Measurements from ENCODE around the gene ANKRD23.

ANKRD23 gene

DNA sequence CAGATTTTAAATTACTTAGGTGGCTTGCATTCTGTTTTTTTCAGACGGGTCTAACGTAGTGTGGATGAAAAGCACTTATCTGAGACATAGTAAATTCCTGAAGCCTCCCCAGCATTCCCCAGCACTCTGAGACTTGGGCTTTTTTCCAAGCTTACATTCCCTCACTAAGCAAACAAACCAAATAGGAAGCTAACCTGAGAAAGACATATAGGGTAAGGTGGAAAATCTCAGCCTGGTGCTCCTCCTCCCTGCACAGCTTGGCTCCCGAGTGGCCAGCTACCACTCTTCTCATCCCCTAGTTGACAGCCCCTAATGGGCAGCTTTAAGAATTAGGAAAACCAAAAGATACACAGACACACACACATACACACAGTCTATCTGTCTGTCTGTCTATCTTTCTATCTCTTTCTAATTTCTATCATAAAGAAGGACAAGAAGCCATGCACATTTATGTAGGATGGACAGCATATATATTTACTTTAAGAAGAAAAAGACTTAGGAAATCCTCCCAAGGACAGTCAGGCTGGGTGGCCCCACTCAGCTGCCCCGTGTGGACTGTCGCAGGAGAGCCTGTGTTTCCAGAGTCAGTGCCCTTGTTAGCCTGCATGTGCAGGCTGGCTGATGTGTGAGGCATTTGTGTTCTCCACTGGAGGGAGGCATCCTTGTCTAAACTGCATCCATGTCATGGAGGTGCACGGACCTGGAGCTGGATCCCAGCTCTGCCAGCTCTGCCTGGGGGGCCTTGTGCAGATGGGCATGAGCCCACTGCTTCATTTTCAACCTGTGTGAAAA, 19.5 kb downstream of the ANKRD23 start:
- ATAC-seq (no peak), DNase-seq (ENCODE audit: low spot score in 2 of 2) (no peak)
- Mint-ChIP-seq H3K27ac (peak overlapping the region; percentile 26), H3K4me1 (peaks cover 23% of the 10 kb centered on the region), H3K36me3 (peaks cover 64% of the 10 kb centered on the region), H3K9me3 (no peaks in the 10 kb centered on the region), H3K4me3 (no peak overlapping the region)

GRCh38 chr2:96823198-96823597, 20.6 kb downstream of the ANKRD23 start:
- Mint-ChIP-seq H3K27ac (peak overlapping the region; percentile 26), H3K4me1 (peaks cover 34% of the 10 kb centered on the region), H3K36me3 (peaks cover 61% of the 10 kb centered on the region)

DNA sequence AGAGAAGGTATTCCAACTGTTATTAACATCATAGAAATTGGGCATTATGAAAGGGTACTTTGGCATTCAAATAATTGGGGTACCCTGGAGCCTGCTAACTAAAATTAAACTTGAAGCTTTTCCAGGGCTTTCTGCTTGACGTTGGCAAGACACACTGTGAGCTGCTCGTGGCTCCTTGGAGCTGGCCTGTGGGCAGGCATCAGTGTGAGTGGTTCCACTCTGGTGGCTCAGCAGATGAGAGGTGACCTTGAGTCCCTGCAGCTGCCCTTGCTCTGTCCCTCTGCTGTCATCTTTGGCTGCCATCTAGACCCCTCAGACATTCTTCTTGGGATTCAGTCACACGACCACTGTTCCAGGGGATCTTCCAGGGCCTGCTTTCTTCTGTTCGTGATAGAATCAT, 21.0 kb downstream of the ANKRD23 start:
- no peak for ATAC-seq
- DNase-seq (ENCODE audit: low spot score in 2 of 2), result no peak
- no peaks in the 10 kb centered on the region for H3K9me3 Mint-ChIP-seq
- peak overlapping the region; percentile 26 for H3K27ac Mint-ChIP-seq
- no peak overlapping the region for H3K4me3 Mint-ChIP-seq
- H3K4me1 Mint-ChIP-seq, result peaks cover 38% of the 10 kb centered on the region
- peaks cover 60% of the 10 kb centered on the region for H3K36me3 Mint-ChIP-seq

More at GRCh38 chr2:96823198-96823597, 20.6 kb downstream of the ANKRD23 start:
- H3K9me3 Mint-ChIP-seq, result no peaks in the 10 kb centered on the region
- ATAC-seq (no peak), DNase-seq (ENCODE audit: low spot score in 2 of 2) (no peak)
- no peak overlapping the region for H3K4me3 Mint-ChIP-seq

DNA sequence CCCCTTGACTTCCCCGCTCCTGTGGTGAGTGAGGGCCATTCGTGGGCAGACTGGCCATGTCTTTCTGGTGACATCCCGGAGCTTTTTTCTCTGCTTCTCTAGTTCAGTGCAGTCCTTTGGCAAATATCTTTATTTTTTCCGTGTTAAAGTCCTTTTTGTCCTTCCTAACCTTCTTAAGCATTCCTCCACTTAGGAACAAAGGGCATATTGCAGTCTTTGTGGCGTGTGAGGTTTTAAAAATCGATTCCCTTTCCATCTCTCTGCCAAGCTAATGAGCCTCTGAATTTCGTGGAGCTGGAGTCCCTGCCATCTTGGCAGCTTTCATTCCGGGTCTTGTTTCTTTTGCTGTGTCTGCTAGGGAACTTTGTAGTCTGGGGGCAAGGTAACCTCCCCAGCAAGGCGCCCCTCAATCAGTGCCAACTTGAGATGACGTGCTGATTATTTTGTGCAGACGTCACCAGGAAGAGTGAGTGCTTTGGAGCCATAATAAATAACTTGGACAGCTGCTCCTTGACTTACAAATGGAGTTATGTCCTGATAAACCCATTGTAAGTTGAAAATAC, 22.6 kb downstream of the ANKRD23 start:
- Mint-ChIP-seq H3K4me3 (peak overlapping the region; percentile 74), H3K36me3 (peaks cover 49% of the 10 kb centered on the region), H3K27ac (peak overlapping the region; percentile 75), H3K9me3 (no peaks in the 10 kb centered on the region), H3K4me1 (peaks cover 44% of the 10 kb centered on the region)
- no peak for DNase-seq (ENCODE audit: low spot score in 2 of 2)
- ATAC-seq, result no peak

DNA sequence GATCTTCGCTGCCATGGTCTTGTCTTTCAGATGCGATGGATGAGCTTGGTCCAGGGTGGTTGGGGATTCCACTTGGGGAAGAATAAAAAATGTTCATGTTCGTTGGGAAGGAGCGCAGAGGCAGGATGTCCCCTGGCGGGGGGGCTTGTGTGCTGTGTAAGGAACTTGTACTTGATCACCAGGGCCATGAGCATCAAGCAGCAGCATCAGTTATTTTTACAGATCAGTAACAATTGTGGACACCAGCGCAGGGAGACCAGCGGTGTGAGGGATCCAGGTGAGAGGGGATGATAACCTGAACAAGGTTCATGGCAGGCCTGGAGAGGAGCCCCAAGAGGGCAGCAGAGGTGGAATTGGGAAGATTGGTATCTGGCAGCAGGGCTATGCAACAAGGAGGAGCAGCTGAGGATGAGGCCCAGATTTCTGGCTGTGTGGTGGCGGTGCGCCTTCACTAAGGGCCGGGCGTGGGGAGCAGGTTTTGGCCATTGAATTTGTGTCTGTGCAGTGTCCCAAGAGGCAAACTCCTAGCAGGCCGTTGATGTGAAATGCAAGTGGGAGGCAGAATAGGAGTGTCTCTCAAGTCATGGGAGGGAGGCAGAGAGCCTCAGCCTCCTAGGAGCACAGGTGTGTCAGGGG, 23.8 kb downstream of the ANKRD23 start:
- ATAC-seq (no peak), DNase-seq (ENCODE audit: low spot score in 2 of 2) (no peak)
- Mint-ChIP-seq H3K4me3 (peak overlapping the region; percentile 74), H3K4me1 (peaks cover 50% of the 10 kb centered on the region), H3K9me3 (no peaks in the 10 kb centered on the region), H3K36me3 (peaks cover 41% of the 10 kb centered on the region), H3K27ac (peak overlapping the region; percentile 75)

- Mint-ChIP-seq H3K27ac (peak overlapping the region; percentile 75), H3K9me3 (no peaks in the 10 kb centered on the region), H3K36me3 (peaks cover 40% of the 10 kb centered on the region), H3K4me3 (peak overlapping the region; percentile 74), H3K4me1 (peaks cover 52% of the 10 kb centered on the region)
- ATAC-seq (no peak), DNase-seq (ENCODE audit: low spot score in 2 of 2) (no peak)
These were observed 24.5 kb downstream of the ANKRD23 start for GRCh38 chr2:96819128-96819875.

- ATAC-seq (no peak), DNase-seq (ENCODE audit: low spot score in 2 of 2) (no peak)
- H3K9me3 Mint-ChIP-seq, result no peaks in the 10 kb centered on the region
- H3K36me3 Mint-ChIP-seq, result peaks cover 35% of the 10 kb centered on the region
- peak overlapping the region; percentile 74 for H3K4me3 Mint-ChIP-seq
- H3K27ac Mint-ChIP-seq, result peak overlapping the region; percentile 75
- H3K4me1 Mint-ChIP-seq, result peaks cover 54% of the 10 kb centered on the region
These were observed 25.9 kb downstream of the ANKRD23 start for GRCh38 chr2:96817882-96818281.

GRCh38 chr2:96816836-96817702, 26.8 kb downstream of the ANKRD23 start:
- ATAC-seq, result no peak
- peaks cover 31% of the 10 kb centered on the region for H3K36me3 Mint-ChIP-seq
- no peak overlapping the region for H3K27ac Mint-ChIP-seq
- no peak for DNase-seq (ENCODE audit: low spot score in 2 of 2)
- peaks cover 62% of the 10 kb centered on the region for H3K4me1 Mint-ChIP-seq
- H3K9me3 Mint-ChIP-seq, result no peaks in the 10 kb centered on the region
- H3K4me3 Mint-ChIP-seq, result peak overlapping the region; percentile 74

DNA sequence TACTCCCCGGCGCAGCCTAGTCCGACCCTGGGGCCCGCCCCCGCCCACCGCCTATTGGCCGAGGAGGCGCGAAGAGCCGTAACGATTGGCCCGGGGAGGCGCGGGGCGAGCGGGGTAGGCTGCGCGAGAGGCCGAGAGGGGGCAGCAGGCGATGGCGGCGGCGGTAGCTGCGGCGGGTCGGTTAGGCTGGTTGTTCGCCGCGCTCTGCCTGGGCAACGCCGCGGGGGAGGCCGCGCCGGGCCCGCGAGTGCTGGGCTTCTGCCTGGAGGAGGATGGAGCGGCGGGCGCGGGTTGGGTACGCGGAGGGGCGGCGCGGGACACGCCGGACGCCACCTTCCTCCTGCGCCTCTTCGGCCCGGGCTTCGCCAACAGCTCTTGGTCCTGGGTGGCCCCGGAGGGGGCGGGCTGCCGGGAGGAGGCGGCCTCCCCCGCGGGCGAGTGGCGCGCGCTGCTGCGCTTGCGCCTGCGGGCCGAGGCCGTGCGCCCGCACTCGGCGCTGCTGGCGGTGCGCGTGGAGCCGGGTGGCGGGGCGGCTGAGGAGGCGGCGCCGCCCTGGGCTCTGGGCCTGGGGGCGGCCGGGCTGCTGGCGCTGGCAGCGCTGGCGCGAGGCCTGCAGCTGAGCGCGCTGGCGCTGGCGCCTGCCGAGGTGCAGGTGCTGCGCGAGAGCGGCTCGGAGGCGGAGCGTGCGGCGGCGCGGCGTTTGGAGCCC, 27.5 kb downstream of the ANKRD23 start, which contains the start of gene CNNM3:
Gene CNNM3 (plus strand): TSS at position 142 of the 709 bp plus-strand sequence. CDS start 10 bp downstream, at position 152.
- ATAC-seq, result peak; percentile 94
- Mint-ChIP-seq H3K27ac (peak within 1 kb of the TSS; percentile 72), H3K4me3 (peak within 1 kb of the TSS; percentile 74), H3K9me3 (no peaks in the 10 kb centered on the region), H3K4me1 (peaks cover 63% of the 10 kb centered on the region), H3K36me3 (peaks cover 31% of the 10 kb centered on the region)
- DNase-seq (ENCODE audit: low spot score in 2 of 2), result peak; percentile 97 to 98

- DNase-seq (ENCODE audit: low spot score in 2 of 2) (no peak), ATAC-seq (peak; percentile 3)
- Mint-ChIP-seq H3K4me1 (peaks cover 60% of the 10 kb centered on the region), H3K4me3 (peak overlapping the region; percentile 74), H3K36me3 (peaks cover 31% of the 10 kb centered on the region), H3K9me3 (no peaks in the 10 kb centered on the region), H3K27ac (peak overlapping the region; percentile 72)
These were observed 28.3 kb downstream of the ANKRD23 start for GRCh38 chr2:96815326-96816126.

GRCh38 chr2:96813656-96814055, 30.2 kb downstream of the ANKRD23 start:
- Mint-ChIP-seq H3K36me3 (peaks cover 24% of the 10 kb centered on the region), H3K27ac (no peak overlapping the region), H3K4me1 (peaks cover 41% of the 10 kb centered on the region), H3K9me3 (no peaks in the 10 kb centered on the region), H3K4me3 (no peak overlapping the region)
- DNase-seq (ENCODE audit: low spot score in 2 of 2) (no peak), ATAC-seq (no peak)

GRCh38 chr2:96811917-96812316, 31.9 kb downstream of the ANKRD23 start:
- H3K9me3 Mint-ChIP-seq, result no peaks in the 10 kb centered on the region
- peaks cover 38% of the 10 kb centered on the region for H3K4me1 Mint-ChIP-seq
- ATAC-seq, result no peak
- no peak overlapping the region for H3K4me3 Mint-ChIP-seq
- no peak overlapping the region for H3K27ac Mint-ChIP-seq
- H3K36me3 Mint-ChIP-seq, result peaks cover 12% of the 10 kb centered on the region
- no peak for DNase-seq (ENCODE audit: low spot score in 2 of 2)

GRCh38 chr2:96810783-96811192, 33.0 kb downstream of the ANKRD23 start:
- no peaks in the 10 kb centered on the region for H3K9me3 Mint-ChIP-seq
- no peak overlapping the region for H3K4me3 Mint-ChIP-seq
- H3K36me3 Mint-ChIP-seq, result peaks cover 20% of the 10 kb centered on the region
- peak overlapping the region; percentile 58 for H3K27ac Mint-ChIP-seq
- no peak for DNase-seq (ENCODE audit: low spot score in 2 of 2)
- no peak for ATAC-seq
- peaks cover 48% of the 10 kb centered on the region for H3K4me1 Mint-ChIP-seq
